Pulmonary artery endothelial cell (primary cell): ENCODE data around the gene FANCC. TPM values are rescaled to one million over a fixed set of nuclear protein-coding genes. Genes with fewer than 3 reads are reported as not detected.

ENCODE experiments used
- total RNA-seq: library from RNA; depleted of rRNA; stranded (reverse); fragments of >200 nt; gene quantifications from 2 replicates; pipeline ENCODE4 v1.2.3, GENCODE V29; 2014

The FANCC gene
- total RNA-seq, 1 donor from 2014 or later, result 5.1 TPM

Other genes starting within 250 kb of the FANCC start
- 2.1 and 2.4 TPM in 2 replicates for gene PTCH1, start 199.3 kb upstream of the FANCC start, total RNA-seq